K562 (cell line): ENCODE results near the gene TBXA2R. TPM values are rescaled to one million over a fixed set of nuclear protein-coding genes. Genes with fewer than 3 reads are reported as not detected.

Source experiments
- ARID1B ChIP-seq: fragments of 450-650 bp; IDR thresholded peaks from 2 replicates; pipeline ENCODE4 v1.6.1; 2016; ENCODE audit warnings: antibody characterized with exemption, mild to moderate bottlenecking, inconsistent platforms
- BACH1 ChIP-seq: fragments of 200-800 bp; sonication (Bioruptor generic); IDR thresholded peaks from 2 replicates; pipeline ENCODE4 v1.6.1; 2016; ENCODE audit warnings: missing genetic modification characterization, missing compliant biosample characterization
- CCAR2 ChIP-seq: fragments of 200-400 bp; formaldehyde crosslinking; IDR thresholded peaks from 2 replicates; pipeline ENCODE4 v1.6.1; 2017; ENCODE audit warnings: mild to moderate bottlenecking, low read depth, low read length
- EGR1 ChIP-seq: fragments of 450-650 bp; conservative IDR thresholded peaks from 2 replicates; pipeline ENCODE4 v1.6.1; 2017; ENCODE audit warnings: mild to moderate bottlenecking
- ERF ChIP-seq: fragments of 450-650 bp; formaldehyde crosslinking; IDR thresholded peaks from 2 replicates; pipeline ENCODE4 v1.4.0; 2020; ENCODE audit warnings: mild to moderate bottlenecking, mixed read lengths
- ETV1 ChIP-seq: fragments of 450-650 bp; conservative IDR thresholded peaks from 2 replicates; pipeline ENCODE4 v1.6.1; 2016; ENCODE audit warnings: missing genetic modification characterization, control low read depth, low read depth, missing compliant biosample characterization
- FOXA3 ChIP-seq, 2 experiments: fragments of 450-650 bp in 1 of 2; sonication (generic) in 1 of 2; formaldehyde crosslinking; IDR thresholded peaks in 1 of 2; conservative IDR thresholded peaks in 1 of 2; 2 replicates each; pipeline versions ENCODE4 v1.4.0 to v1.8.0; 2020 to 2022; ENCODE audit warnings: mild to moderate bottlenecking in 2 of 2, missing genetic modification reagents in 1 of 2
- GATA2 ChIP-seq: sonication (generic); formaldehyde crosslinking; IDR thresholded peaks from 2 replicates; pipeline ENCODE4 v1.4.0; 2020; ENCODE audit warnings: mild to moderate bottlenecking, missing genetic modification reagents
- HOMEZ ChIP-seq: fragments of 250-450 bp; sonication (Bioruptor Pico); IDR thresholded peaks from 2 replicates; pipeline ENCODE4 v1.4.0; 2020; ENCODE audit warnings: mild to moderate bottlenecking, moderate library complexity
- JUN ChIP-seq, 2 experiments: sonication (generic) in 1 of 2; formaldehyde crosslinking in 1 of 2; IDR thresholded peaks; 2 replicates each; pipeline versions ENCODE4 v1.6.1 to v1.8.0; 2012 to 2022; ENCODE audit warnings: borderline replicate concordance in 2 of 2, mild to moderate bottlenecking in 2 of 2, improper control_type of control experiment in 1 of 2, low read depth in 1 of 2, low read length in 1 of 2, missing genetic modification reagents in 1 of 2
- MAZ ChIP-seq, 2 experiments: fragments of 450-650 bp in 1 of 2; sonication (generic) in 1 of 2; formaldehyde crosslinking; IDR thresholded peaks in 1 of 2; conservative IDR thresholded peaks in 1 of 2; 2 replicates each; pipeline versions ENCODE4 v1.4.0 to v1.5.0; 2020; ENCODE audit warnings: mild to moderate bottlenecking in 1 of 2, missing genetic modification reagents in 1 of 2
- MCM3 ChIP-seq: fragments of 450-650 bp; IDR thresholded peaks from 2 replicates; pipeline ENCODE4 v1.6.1; 2016
- NFE2 ChIP-seq: IDR thresholded peaks from 2 replicates; pipeline ENCODE4 v1.6.1; 2014; ENCODE audit warnings: antibody characterized with exemption, low read depth
- NFIC ChIP-seq: fragments of 450-650 bp; IDR thresholded peaks from 2 replicates; pipeline ENCODE4 v1.6.1; 2017; ENCODE audit warnings: mild to moderate bottlenecking, inconsistent platforms
- PATZ1 ChIP-seq: fragments of 250-450 bp; sonication (Bioruptor Pico); IDR thresholded peaks from 2 replicates; pipeline ENCODE4 v1.5.0; 2020; ENCODE audit warnings: mild to moderate bottlenecking, borderline replicate concordance
- POLR2A ChIP-seq: fragments of 450-650 bp; conservative IDR thresholded peaks from 2 replicates; pipeline ENCODE4 v1.6.1; 2016
- POLR2G ChIP-seq: fragments of 200-400 bp; formaldehyde crosslinking; IDR thresholded peaks from 2 replicates; pipeline ENCODE4 v1.6.1; 2017; ENCODE audit warnings: low read depth, mild to moderate bottlenecking, antibody characterized with exemption, low read length, moderate library complexity
- SNAPC5 ChIP-seq: fragments of 250-450 bp; sonication (Bioruptor Pico); IDR thresholded peaks from 2 replicates; pipeline ENCODE4 v1.8.0; 2021; ENCODE audit warnings: moderate library complexity, mild to moderate bottlenecking, inconsistent platforms
- TAF15 ChIP-seq: fragments of 200-400 bp; formaldehyde crosslinking; IDR thresholded peaks from 2 replicates; pipeline ENCODE4 v1.6.1; 2017; ENCODE audit warnings: mild to moderate bottlenecking, low read depth, low read length, moderate library complexity
- VEZF1 ChIP-seq: fragments of 200-800 bp; sonication (Bioruptor generic); IDR thresholded peaks from 2 replicates; pipeline ENCODE4 v1.6.1; 2017; ENCODE audit warnings: missing genetic modification characterization, missing compliant biosample characterization
- ZBTB7A ChIP-seq: IDR thresholded peaks from 2 replicates; pipeline ENCODE4 v1.6.1; 2011; ENCODE audit warnings: low read depth, mild to moderate bottlenecking, low read length, moderate library complexity, borderline replicate concordance; ENCODE audit not compliant: control insufficient read depth
- ZNF12 ChIP-seq: sonication (generic); formaldehyde crosslinking; IDR thresholded peaks from 2 replicates; pipeline ENCODE4 v1.4.0; 2020; ENCODE audit warnings: mild to moderate bottlenecking, missing genetic modification reagents
- polyA plus RNA-seq, 8 experiments: library from polyadenylated mRNA; depleted of rRNA in 4 of 8; stranded (reverse) in 5 of 8; unstranded in 3 of 8; fragments of >200 nt; fragmentation: Nextera tagmentation in 2 of 8; fragmentation: Illumina TruSeq in 1 of 8; extraction: Ambion mirVana in 2 of 8; extraction: Trizol in 1 of 8; gene quantifications; 2 replicates each; pipeline versions ENCODE4 v1.2.1 to v1.2.3, GENCODE V29; 2011 to 2014; ENCODE audit warnings: inconsistent platforms in 1 of 8, missing spikeins in 1 of 8
- total RNA-seq, 7 experiments: library from RNA; depleted of rRNA in 6 of 7; stranded (reverse); fragments of >200 nt in 6 of 7; fragmentation: Illumina TruSeq in 2 of 7; extraction: Trizol in 2 of 7; gene quantifications; 2 replicates each; pipeline versions ENCODE4 v1.2.1 to v1.2.3, GENCODE V29; 2011 to 2021; ENCODE audit warnings: low replicate concordance in 1 of 7

The TBXA2R gene
- total and polyA plus RNA-seq, 9 of the 15 experiments (the other 6 are each of a cell fraction or from before 2014, with no cell fraction given), result 1.5 to 24.0 (median 2.8) TPM

- TF ChIP-seq GATA2 (CRISPR knock-in tag) (no peak), SNAPC5 (CRISPR knock-in tag) (no peak), CCAR2 (no peak), TAF15 (no peak), MCM3 (no peak), FOXA3 (CRISPR knock-in tag; conservative IDR thresholded peaks at IDR 0.05 in 1 of 2, IDR thresholded peaks at IDR 0.05 in 1 of 2) (no peak), NFE2 (no peak), POLR2A (peak; percentile 58), NFIC (peak; percentile 8; the same call in 1 of the 2 replicates), EGR1 (0 out of 2 replicates have a peak, but pooled peaks have one; percentile 2), ARID1B (no peak), POLR2G (peak; percentile 68), ZBTB7A (peak; percentile 70; the same call in 1 of the 2 replicates), MAZ (CRISPR knock-in tag; conservative IDR thresholded peaks at IDR 0.05 in 1 of 2, IDR thresholded peaks at IDR 0.05 in 1 of 2) (peak; percentile 67 to 83; a peak in 3 of 4 replicates), VEZF1 (CRISPR knock-in tag) (peak; percentile 90), JUN (IDR thresholded peaks at IDR 0.05; ENCODE audit: borderline replicate concordance, low read depth, low read length) (no peak), JUN (CRISPR knock-in tag; IDR thresholded peaks at IDR 0.05; ENCODE audit: borderline replicate concordance) (no peak), BACH1 (tag) (no peak), ZNF12 (CRISPR knock-in tag) (peak; percentile 57; the same call in 1 of the 2 replicates), PATZ1 (CRISPR knock-in tag) (no peak), HOMEZ (0 out of 2 replicates have a peak, but pooled peaks have one; percentile 26), ETV1 (tag) (no peak), ERF (0 out of 2 replicates have a peak, but pooled peaks have one; percentile 23)
Measured at GRCh38 chr19:3606690-3607289, at the start of gene TBXA2R (continued).
